NCI-H1694 (cell line): ENCODE data around the gene PNPLA2.

Experiments
- DNase-seq: peaks from one replicate; lab custom pipeline; 2025; lab: John Stamatoyannopoulos, UW

PNPLA2 gene

DNA sequence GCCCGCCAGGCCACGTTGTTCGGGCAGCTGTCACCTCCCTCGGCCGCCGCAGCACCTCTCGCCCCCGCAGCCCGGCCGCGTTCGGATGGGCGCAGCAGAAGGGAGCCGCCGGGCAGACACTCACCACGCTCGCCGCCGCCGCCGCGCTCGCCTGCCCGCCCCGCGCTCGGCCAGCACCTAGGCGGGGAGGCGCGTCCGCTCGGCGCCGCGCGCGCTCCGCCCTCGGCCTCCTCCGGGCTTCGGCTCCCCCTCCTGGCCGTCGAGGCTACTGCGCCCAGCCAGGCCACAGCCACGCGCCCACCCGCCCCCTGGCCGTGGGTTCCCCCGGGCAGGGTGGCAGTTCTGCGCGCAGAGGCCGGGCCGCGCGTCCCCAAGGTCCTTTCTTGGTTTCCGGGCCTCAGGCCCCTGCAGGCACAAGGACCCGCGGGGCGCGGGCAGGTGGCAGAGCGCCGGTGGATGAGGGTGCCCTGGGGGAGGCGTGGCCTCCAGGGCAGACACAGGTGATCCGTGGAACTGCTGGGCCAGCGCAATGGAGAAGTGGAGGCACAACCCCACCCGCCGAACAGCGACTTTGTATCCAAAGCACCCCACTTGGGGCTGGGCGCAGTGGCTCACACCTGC is 20.5 kb upstream of the PNPLA2 start, which contains the start of gene SLC25A22:
SLC25A22 (minus strand) TSS at position 189 of the 621 bp plus-strand sequence. CDS start 3,275 bp downstream, outside the sequence.
- peak; percentile 32 for DNase-seq

DNA sequence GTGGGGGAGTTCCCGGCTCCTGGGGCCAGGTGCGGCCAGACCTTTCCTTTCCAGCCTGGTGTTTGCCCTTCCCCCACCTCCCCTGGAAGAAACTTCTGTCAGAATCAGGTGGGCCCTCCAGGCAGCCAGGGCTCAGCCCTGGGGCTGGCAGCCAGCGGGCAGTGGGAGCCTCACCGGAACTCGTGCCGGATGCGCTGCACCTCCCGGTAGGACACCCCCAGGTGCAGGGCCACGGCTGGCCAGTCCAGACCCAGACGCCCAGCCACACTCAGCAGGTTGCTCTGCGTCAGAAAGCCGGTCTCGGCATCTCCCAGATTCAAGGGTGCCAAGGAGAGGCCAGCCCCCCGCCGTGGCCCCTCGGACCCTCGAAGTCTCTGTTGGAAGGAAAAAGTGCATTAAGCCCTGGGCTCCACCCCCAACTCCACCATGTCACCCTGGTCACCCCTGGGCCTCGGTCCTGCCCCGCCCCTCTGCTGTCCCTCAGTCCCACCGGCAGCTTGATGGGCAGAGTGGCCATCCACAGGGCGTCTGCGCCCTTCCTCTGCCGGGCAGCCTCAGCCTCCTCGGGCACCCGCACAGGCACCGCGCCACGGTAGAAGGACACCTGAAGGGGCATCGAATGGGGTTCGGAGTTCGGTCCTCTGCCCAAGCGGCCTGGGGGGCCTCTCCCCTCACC is 18.9 kb upstream of the PNPLA2 start:
- no peak for DNase-seq

DNA sequence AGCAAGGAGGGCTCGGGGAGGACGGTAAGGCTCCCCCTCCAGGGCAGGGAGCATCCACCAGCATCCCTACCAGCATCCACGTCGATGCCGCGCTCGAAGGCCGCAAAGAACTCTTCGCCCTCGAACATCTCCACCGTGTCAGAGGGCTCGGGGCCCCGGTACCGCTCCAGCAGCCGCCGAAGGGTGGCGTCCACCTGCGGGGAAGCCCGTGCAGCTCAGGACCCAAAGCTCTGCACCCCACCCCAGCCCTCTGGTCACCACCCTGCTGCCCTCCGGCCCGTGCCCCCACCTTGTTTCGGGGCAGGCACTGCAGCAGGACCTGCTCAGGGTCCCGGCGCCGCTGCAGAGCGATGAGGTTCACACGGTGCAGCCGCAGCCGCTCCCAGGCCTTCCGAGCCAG is 18.2 kb upstream of the PNPLA2 start:
- no peak for DNase-seq

DNA sequence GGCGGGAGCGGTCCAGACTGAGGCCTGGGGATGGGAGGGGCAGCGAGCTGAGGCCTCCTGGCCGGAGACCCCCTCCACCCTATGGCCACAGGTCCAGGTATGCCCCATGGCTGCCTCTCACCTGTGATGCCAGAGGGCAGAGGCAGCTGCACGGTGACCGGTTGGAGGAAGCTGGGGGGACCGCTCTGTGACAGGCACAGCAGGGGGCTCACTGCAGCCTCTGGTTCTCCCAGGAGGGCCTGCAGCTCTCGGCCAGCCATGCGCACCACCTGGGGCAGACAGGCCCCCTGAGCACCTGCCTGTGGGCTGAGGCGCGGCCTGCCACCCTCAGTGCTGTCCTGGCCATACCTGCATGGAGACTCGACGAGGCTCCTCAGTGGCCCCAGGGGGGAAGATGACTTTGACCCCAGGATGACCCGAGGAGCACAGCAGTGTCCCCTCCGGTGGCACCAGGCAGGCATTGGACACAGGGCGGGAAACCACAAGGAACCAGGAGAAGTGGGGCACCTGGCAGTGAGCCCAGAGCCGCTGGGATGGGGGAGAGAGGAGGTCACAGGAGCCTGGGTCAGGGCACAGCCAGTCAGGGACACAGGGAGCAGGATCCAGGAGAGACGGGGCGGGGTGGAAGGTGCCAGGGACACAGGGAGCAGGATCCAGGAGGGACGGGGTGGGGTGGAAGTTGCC is 17.5 kb upstream of the PNPLA2 start:
- no peak for DNase-seq

DNA sequence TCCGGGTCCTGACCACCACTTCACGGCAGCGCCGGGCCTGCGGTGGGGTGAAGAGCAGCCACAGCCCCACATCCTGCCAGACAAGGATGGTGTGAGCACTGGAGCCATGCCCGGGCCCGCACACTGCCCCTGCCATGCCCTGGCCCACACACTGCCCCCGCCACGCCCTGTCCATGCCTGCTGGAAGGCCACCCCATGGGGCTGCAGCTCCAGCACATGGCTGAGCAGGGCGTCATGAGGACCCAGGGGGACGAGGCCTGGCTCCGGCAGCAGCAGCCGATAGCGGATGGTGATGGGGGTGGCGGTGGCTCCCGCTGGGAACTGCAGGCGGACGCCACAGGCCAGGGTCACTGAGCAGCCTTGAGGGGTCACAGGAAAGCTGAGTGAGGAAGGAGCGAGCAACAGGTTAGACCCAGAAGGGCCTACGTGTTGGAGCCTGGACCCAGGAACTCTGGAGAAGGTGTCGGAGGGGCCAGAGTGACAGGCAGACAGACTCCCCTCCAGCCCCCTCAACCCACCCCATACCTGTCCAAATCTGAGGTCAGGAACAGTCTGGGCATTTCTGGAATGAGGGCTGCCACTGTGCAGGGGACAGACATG is 16.6 kb upstream of the PNPLA2 start:
- no peak for DNase-seq

GRCh38 chr11:802693-803466 is 15.8 kb upstream of the PNPLA2 start:
- DNase-seq, result no peak

DNA sequence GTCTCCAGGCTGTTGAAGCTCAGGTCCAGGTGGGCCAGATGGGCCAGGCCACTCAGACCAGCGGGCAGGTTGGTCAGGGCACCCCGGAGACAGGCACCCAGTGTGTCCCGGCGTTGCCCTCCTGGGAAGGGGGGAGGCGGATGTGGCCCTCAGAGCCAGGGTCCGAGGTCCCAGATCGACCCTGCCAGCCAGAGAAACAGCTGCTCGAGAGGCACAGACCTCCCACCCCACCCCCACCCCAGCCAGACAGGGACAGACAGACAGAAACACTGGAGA is 15.3 kb upstream of the PNPLA2 start:
- DNase-seq, result no peak

DNA sequence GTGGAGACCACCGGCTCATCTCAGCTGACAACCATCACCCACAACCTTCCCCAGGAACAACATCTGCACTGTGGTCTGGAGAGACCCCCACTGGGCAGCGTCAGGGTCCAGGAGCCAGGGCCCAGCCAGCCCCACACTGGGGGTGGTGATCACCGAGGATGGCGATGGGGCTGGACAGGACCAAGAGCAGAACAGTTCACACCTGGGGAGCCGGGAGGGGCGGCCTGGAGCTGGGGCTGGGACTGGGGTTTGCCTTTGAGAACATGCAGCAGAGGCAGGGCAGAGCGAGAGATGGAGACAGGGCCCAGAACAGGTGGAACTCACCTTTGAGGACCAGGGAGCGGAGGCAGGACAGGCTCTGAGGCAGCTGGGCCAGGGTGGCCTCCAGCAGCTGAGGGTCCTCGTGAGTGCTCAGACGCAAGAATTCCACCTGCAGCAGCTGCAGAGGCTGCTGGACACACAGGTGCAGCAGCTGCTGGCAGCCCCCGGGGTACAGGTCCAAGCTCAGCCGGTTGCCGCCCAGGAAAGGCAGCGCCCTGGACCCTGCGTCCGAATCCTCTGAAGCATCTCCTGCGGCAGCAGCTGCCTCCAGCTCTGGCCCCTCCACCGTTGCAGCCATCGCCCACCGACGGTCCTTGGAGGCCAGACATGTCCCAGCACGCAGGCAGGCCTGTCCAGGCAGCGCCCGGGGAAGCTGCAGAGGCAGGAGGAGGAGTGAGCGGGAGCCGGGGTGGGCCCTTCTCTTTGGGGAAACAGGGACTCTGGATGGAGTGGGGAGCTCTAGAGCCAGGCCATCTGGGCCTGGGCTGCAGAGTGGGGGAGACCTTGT is 14.7 kb upstream of the PNPLA2 start:
- peak; percentile 25 for DNase-seq

DNA sequence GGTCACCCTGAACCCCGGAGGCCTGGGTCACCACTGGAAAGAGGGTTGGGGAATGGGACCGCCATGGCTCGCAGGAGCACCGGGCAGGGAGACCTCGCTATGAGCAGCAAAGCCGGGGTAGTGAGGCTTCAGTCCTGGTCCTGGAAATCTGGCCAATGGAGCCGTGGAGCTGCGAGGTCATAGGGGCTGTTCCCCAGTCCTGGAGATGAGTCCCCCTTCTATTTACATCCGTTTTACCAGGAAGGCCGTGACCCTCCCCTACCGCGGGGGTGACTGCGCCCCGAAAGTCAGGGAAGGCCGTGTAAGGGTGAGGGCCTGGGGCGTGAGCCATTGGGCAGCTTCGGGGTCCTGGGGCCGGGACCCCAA is 14.1 kb upstream of the PNPLA2 start:
- no peak for DNase-seq

DNA sequence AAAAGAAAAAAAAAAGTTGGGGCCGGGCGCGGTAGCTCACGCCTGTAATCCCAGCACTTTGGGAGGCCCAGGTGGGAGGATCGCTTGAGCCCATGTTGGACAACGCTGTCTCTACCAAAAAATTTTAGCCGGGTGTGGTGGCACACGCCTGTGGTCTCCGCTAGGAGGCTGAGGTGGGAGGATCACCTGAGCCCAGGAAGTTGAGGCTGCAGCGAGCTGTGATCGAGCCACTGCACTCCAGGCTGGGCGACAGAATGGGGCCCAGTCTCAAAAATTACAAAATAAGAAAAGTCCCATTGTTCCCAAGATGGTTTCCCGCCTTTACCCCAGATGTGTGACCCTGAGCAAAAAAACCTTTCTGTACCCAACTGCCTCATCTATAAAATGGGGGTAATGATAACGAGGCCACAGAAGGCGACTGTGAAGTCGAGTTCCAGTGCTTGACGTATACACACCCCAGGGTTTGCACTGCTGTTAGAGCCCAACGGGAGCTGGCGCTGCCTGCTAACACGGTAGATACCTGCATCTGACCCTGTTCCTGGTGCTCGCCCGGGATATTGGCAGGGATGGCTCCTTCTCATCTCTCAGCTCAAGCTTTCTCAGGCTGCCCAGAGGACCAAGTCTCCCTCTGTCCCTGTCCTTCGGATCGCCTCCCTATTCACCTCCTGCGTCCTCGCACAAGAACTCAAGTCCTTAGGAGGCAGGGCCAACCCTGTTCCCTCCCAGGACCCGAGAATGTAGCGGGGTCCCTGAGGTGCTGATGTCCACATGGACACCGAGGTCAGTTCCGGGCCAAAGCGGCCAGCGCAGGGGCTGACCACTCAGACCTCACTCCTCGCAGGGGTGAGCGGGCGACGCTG is 10.1 kb upstream of the PNPLA2 start:
- DNase-seq, result no peak

DNA sequence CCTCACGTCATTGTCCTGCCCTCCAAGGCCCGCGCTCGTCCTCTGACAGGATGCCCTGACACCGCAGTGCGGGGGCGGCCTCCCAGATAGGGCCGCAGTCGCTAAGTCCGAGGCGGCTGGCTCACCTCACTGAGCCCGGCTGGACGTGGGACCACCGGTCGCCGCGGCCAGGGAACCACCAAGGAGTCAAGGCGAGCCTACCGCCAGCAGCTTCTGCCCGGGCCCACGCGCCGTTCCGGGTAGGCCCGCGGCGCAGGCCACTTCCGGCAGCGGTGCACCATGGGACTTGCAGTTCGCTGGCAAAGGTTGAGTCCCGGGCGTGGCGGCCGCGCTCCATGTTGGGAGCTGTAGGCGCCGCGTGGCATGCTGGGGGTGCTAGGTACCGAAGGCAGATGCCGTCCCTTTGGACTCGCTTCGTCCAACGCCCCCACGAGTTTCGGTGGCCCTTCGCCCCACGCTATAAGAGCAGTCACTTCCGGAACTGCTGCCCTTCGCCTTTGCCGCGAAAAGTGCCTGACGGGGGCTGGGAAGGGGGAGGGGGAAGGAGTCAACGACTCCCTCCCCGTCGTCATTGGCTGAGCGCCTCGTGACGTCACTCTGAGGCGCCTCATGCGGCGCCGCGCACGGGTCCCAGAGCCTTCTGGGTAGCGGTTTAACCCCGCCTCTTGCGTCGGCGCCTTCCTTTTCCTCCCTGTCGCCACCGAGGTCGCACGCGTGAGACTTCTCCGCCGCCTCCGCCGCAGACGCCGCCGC is 9.3 kb upstream of the PNPLA2 start, which contains the start of gene RPLP2:
RPLP2 (plus strand) TSS at position 681 of the 753 bp plus-strand sequence. CDS start 268 bp downstream, outside the sequence.
- DNase-seq, result peak; percentile 86

DNA sequence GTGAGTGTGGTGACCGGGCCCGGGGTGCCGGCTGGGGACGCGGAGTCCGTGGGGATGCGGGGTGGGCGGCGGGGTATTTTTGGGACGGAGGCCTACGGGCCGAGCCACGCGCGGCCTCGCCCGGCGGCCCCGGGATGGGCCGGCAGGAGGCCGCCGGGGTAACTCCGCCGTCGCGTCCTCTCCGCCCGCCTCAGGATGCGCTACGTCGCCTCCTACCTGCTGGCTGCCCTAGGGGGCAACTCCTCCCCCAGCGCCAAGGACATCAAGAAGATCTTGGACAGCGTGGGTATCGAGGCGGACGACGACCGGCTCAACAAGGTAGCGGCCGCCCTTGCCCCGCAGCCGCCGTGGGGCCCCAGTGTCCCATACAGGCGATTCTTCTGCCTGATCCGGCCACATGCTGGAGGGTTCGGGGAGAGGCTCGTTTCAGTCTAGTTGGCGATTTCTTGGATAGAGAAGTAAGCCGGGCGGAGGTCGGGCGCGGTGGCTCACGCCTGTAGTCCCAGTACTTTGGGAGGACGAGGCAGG is 8.6 kb upstream of the PNPLA2 start:
- no peak for DNase-seq

- DNase-seq, result no peak
Measured at GRCh38 chr11:811446-812245, 7.1 kb upstream of the PNPLA2 start.

DNA sequence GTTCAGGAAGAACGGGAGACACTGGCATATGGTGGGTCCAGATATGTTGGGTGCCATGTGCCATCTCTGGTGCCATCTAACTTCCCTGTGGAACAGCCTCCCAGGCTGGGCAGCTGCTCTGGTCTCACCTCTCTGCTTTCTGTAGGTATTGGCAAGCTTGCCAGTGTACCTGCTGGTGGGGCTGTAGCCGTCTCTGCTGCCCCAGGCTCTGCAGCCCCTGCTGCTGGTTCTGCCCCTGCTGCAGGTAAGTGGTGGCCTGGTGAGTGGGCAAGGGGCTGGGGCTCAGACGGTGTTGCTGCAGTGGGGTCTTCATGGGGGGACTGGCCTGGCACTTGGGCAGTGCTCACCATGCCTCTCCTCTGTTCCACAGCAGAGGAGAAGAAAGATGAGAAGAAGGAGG is 6.3 kb upstream of the PNPLA2 start:
- DNase-seq, result no peak

DNA sequence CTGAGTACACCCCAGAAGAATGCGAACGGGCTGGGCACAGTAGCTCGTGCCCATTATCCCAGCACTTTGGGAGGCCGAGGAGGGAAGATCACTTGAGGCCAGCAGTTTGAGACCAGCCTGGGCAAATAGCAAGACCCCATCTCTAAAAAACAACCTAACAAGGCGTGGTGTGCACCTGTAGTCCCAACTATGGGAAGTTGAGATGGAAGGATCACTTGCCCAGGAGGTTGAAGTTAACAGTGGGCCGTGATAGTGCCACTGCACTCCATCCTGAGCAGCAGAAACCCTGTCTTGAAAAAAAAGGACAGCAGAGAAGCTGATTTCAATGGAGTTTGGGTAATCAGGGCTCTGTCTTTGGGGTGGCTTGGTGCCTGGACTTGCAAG is 5.7 kb upstream of the PNPLA2 start:
- DNase-seq, result no peak

GRCh38 chr11:813456-814096 is 5.1 kb upstream of the PNPLA2 start:
- DNase-seq, result no peak

GRCh38 chr11:815675-816432 is 2.9 kb upstream of the PNPLA2 start:
- no peak for DNase-seq
